BE2C (cell line): Measurements from ENCODE around the gene LAMA3.

ENCODE experiments used
- DNase-seq: peaks from one replicate; pipeline ENCODE4 v3.0.0-alpha.2; 2020
- H3K27me3 ChIP-seq: fragments of 250-450 bp; sonication (Bioruptor Pico); 2 replicates; pipeline ENCODE4 v1.5.1; 2020; ENCODE audit warnings: mild to moderate bottlenecking
- H3K36me3 ChIP-seq: fragments of 250-450 bp; sonication (Bioruptor Pico); 2 replicates; pipeline ENCODE4 v1.5.1; 2020; ENCODE audit warnings: mild to moderate bottlenecking
- H3K4me1 ChIP-seq: fragments of 250-450 bp; sonication (Bioruptor Pico); 2 replicates; pipeline ENCODE4 v1.5.1; 2020
- H3K4me3 ChIP-seq: 2 replicates; pipeline ENCODE4 v1.5.1; 2011; ENCODE audit warnings: low read depth, low read length
- H3K9me3 ChIP-seq: fragments of 250-450 bp; sonication (Bioruptor Pico); 2 replicates; pipeline ENCODE4 v1.5.1; 2020
- CTCF ChIP-seq: IDR thresholded peaks from 2 replicates; pipeline ENCODE4 v1.5.1; 2012; ENCODE audit warnings: mild to moderate bottlenecking, low read depth, low read length

The LAMA3 gene

GRCh38 chr18:23645568-23646175 lies 43.6 kb upstream of the LAMA3 start:
- no peak for TF ChIP-seq CTCF
- H3K27me3 ChIP-seq: no peaks in the 10 kb centered on the region
- no peaks in the 10 kb centered on the region for H3K4me1 ChIP-seq

GRCh38 chr18:23646282-23646681 lies 43.0 kb upstream of the LAMA3 start:
- no peak for DNase-seq
- H3K4me3 ChIP-seq: no peak overlapping the region
- no peak for TF ChIP-seq CTCF
- H3K36me3 ChIP-seq: no peaks in the 10 kb centered on the region
- no peaks in the 10 kb centered on the region for H3K27me3 ChIP-seq
- H3K9me3 ChIP-seq: no peaks in the 10 kb centered on the region
- no peaks in the 10 kb centered on the region for H3K4me1 ChIP-seq

More at GRCh38 chr18:23645568-23646175, 43.6 kb upstream of the LAMA3 start:
- DNase-seq: no peak
- no peak overlapping the region for H3K4me3 ChIP-seq
- no peaks in the 10 kb centered on the region for H3K9me3 ChIP-seq
- H3K36me3 ChIP-seq: no peaks in the 10 kb centered on the region

DNA sequence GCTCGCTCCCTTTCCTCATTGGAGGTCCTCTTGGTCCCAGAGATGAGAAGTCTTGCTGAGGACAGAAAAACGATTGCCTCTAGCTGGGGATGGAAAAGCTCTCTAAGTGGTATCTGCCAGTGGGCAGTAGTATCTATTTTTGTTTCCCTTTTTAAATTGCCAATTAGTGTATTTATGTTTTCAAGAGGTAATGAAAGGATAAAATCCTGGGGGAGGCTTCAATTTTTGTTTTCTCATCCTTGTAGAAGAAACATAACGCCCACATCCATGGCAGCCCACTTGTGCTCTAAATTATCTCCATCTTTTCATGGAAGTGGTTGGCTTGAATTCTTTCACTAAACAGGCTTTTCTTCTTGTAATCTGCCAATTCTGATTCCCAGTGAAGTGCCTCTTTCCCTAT lies 40.8 kb upstream of the LAMA3 start:
- no peaks in the 10 kb centered on the region for H3K36me3 ChIP-seq
- DNase-seq: no peak
- H3K4me3 ChIP-seq: no peak overlapping the region
- TF ChIP-seq CTCF: no peak
- no peaks in the 10 kb centered on the region for H3K4me1 ChIP-seq
- no peaks in the 10 kb centered on the region for H3K27me3 ChIP-seq
- H3K9me3 ChIP-seq: no peaks in the 10 kb centered on the region

DNA sequence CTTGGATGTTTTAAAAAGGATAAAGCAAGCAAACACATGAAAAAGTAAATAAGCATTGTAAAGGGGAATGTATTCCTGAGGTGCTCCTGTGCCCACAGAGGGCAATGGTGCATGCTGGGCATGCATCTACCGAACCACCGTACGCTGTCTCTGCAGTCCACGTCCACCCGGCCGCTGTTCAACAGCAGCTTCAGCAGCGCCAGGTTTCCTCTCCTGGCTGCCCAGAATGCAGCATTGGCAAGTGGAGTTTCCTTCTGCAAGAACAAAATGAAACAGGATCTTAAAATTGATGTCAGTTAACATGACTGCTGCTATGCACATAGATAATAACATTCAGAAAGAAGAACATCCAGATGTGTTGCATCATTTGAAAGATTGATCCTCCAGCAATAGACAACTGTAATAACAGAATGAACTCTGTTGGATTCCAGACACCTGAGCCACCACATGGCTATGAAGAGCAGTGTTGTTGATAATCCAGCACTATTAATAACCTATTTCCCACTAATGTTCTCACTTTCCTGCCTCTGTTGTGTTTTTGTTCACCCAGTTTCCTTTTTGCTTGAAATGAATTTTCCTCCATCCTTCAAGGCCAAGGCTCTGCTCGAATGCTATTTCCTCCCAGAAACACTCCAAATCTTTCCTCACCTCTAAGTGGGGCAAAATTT lies 40.2 kb upstream of the LAMA3 start:
- Histone ChIP-seq H3K36me3 (no peaks in the 10 kb centered on the region), H3K4me3 (no peak overlapping the region), H3K27me3 (no peaks in the 10 kb centered on the region), H3K4me1 (no peaks in the 10 kb centered on the region), H3K9me3 (no peaks in the 10 kb centered on the region)
- DNase-seq: no peak
- no peak for TF ChIP-seq CTCF

DNA sequence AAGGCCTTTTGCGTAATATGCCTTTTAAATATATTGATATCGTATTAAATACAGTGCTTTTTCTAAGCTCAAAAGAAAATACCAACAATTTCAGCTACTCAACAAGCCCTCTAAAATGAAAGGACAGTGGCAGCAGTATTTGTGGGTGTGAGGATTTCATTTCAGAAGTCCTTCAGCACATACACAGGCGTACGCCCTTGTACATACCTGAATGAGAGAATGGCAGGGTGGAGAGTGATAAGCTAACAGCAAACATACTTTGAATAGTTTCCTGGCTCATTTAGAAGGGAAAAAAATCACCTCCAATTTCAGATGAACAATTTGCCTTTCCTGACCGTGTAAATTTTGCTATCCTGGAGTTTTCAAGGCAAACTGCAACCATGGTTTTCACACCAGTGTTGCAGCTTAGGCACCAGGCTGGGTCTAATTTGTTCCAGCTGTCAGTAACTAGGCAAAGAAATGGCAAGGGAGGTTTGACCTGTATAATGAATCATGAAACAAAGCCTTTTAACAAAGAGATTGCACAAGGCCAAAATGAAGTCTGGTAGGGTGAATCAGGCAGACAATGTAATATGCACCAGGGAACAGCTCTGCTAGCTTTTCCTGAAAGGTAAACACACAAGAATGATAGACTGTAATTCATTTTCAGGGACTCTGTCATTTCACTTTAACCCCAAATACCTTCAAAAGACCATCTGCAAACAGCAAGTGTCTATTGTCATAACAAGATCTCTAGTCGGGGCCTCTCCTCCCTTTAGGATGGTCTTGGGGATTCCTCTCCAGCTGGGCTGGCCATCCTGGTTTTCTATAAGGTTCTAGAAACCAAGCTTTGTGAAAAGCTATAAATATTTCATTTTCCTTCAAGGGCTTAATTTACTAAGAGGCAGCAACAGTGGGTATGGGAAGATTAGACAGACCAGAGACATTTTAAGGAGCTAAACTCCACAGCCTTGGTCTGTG lies 38.0 kb upstream of the LAMA3 start:
- Histone ChIP-seq H3K27me3 (no peaks in the 10 kb centered on the region), H3K4me1 (no peaks in the 10 kb centered on the region), H3K36me3 (no peaks in the 10 kb centered on the region), H3K4me3 (no peak overlapping the region), H3K9me3 (no peaks in the 10 kb centered on the region)
- no peak for DNase-seq
- TF ChIP-seq CTCF: no peak

DNA sequence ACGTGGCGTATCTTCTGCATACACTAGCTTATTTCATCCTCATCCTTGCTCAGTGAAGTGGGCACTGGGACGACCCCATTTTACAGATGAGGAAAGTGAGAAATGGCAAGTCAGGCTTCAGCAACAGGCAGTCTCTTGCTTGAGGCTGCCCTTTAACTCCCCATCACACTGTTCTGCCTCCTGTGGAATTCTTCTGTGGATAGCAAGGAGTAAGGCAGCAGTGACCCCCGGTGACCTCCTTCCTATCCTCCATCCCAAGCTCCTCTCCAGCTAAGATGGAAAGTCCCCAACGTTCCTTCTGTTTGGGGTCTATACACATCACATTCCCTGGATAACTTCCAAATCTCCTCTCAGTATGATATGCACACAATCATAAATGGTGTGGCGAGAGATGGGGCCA lies 37.0 kb upstream of the LAMA3 start:
- no peaks in the 10 kb centered on the region for H3K36me3 ChIP-seq
- no peak for DNase-seq
- no peak for TF ChIP-seq CTCF
- H3K4me1 ChIP-seq: no peaks in the 10 kb centered on the region
- no peak overlapping the region for H3K4me3 ChIP-seq
- H3K27me3 ChIP-seq: no peaks in the 10 kb centered on the region
- H3K9me3 ChIP-seq: no peaks in the 10 kb centered on the region
